Thymus (tissue), 11 donors: ENCODE results near the gene OPCML. TPM values are rescaled to one million over a fixed set of nuclear protein-coding genes. Genes with fewer than 3 reads are reported as not detected.

Experiments used
- DNase-seq, 9 donors: peaks; one replicate each; pipeline ENCODE4 v3.0.0-alpha.2; 2013; ENCODE audit warnings: low spot score in 9 of 9, low read depth in 6 of 9, missing footprints in 1 of 9
- H3K27ac ChIP-seq, 2 donors: one replicate each; pipeline ENCODE4 v1.5.1; 2013; ENCODE audit warnings: control low read depth in 1 of 2, low read depth in 1 of 2, low read length in 1 of 2, mild to moderate bottlenecking in 1 of 2, moderate library complexity in 1 of 2
- H3K27me3 ChIP-seq, 2 donors: one replicate each; pipeline ENCODE4 v1.5.1; 2013; ENCODE audit warnings: low read length in 1 of 2; ENCODE audit not compliant: control insufficient read depth in 2 of 2, insufficient read depth in 1 of 2
- H3K36me3 ChIP-seq, 2 donors: one replicate each; pipeline ENCODE4 v1.5.1; 2013; ENCODE audit warnings: low read length in 1 of 2, mild to moderate bottlenecking in 1 of 2, moderate library complexity in 1 of 2; ENCODE audit not compliant: control insufficient read depth in 2 of 2, insufficient read depth in 2 of 2
- H3K4me1 ChIP-seq, 2 donors: one replicate each; pipeline ENCODE4 v1.5.1; 2013; ENCODE audit warnings: low read length in 2 of 2; ENCODE audit not compliant: control insufficient read depth in 2 of 2, insufficient read depth in 2 of 2
- H3K4me3 ChIP-seq, 2 donors: one replicate each; pipeline ENCODE4 v1.5.1; 2013; ENCODE audit warnings: low read length in 2 of 2, control low read depth in 1 of 2, mild to moderate bottlenecking in 1 of 2
- H3K9me3 ChIP-seq, 2 donors: one replicate each; pipeline ENCODE4 v1.5.1; 2013; ENCODE audit warnings: low read length in 1 of 2, mild to moderate bottlenecking in 1 of 2; ENCODE audit not compliant: control insufficient read depth in 2 of 2, insufficient read depth in 1 of 2
- WGBS: extraction: QIAGEN DNeasy Blood & Tissue Kit; methylation state at CpG from one replicate; pipeline ENCODE4 v1.1.7; 2013; 5-methylcytosine and 5-hydroxymethylcytosine counted together
- polyA plus RNA-seq: library from polyadenylated mRNA; stranded (reverse); fragments of 200-250 nt; gene quantifications from one replicate; pipeline ENCODE4 v1.2.3, GENCODE V29; 2013
- total RNA-seq: library from RNA; stranded (reverse); fragments of 120-200 nt; gene quantifications from one replicate; pipeline ENCODE4 v1.2.4, GENCODE V29; 2013
- donor health status: healthy.

OPCML gene
- total and polyA plus RNA-seq, 2 donors, result 0.07 to 0.09 TPM

- H3K36me3 ChIP-seq, result no peaks in the 10 kb centered on the region
- 71% methylated on average over 3 of the region's 3 CpGs for WGBS
- H3K9me3 ChIP-seq, result no peaks in the 10 kb centered on the region
- no peaks in the 10 kb centered on the region for H3K27me3 ChIP-seq
- H3K4me3 ChIP-seq, result no peak overlapping the region
- no peak for DNase-seq
- no peaks in the 10 kb centered on the region for H3K4me1 ChIP-seq
- H3K27ac ChIP-seq, result no peak overlapping the region
Measured at GRCh38 chr11:133509924-133510697, 22.2 kb downstream of the OPCML start.

GRCh38 chr11:133508468-133508867 is 23.8 kb downstream of the OPCML start:
- no peak for DNase-seq
- no peaks in the 10 kb centered on the region for H3K27me3 ChIP-seq
- H3K27ac ChIP-seq, result no peak overlapping the region
- H3K9me3 ChIP-seq, result no peaks in the 10 kb centered on the region
- no peaks in the 10 kb centered on the region for H3K4me1 ChIP-seq
- WGBS, result 90% methylated on average over 11 of the region's 11 CpGs
- no peak overlapping the region for H3K4me3 ChIP-seq
- no peaks in the 10 kb centered on the region for H3K36me3 ChIP-seq

GRCh38 chr11:133507185-133507584 is 25.1 kb downstream of the OPCML start:
- WGBS, result 89% methylated on average over 4 of the region's 4 CpGs
- H3K4me1 ChIP-seq, result no peaks in the 10 kb centered on the region
- no peak overlapping the region for H3K4me3 ChIP-seq
- no peak overlapping the region for H3K27ac ChIP-seq
- no peak for DNase-seq
- H3K27me3 ChIP-seq, result no peaks in the 10 kb centered on the region
- H3K36me3 ChIP-seq, result no peaks in the 10 kb centered on the region
- no peaks in the 10 kb centered on the region for H3K9me3 ChIP-seq

- H3K27me3 ChIP-seq, result no peaks in the 10 kb centered on the region
- H3K4me3 ChIP-seq, result no peak overlapping the region
- no peak for DNase-seq
- no peaks in the 10 kb centered on the region for H3K36me3 ChIP-seq
- H3K27ac ChIP-seq, result no peak overlapping the region
- no peaks in the 10 kb centered on the region for H3K9me3 ChIP-seq
- 70% methylated on average over 6 of the region's 6 CpGs for WGBS
- no peaks in the 10 kb centered on the region for H3K4me1 ChIP-seq
Measured at GRCh38 chr11:133506551-133507094, 25.7 kb downstream of the OPCML start.

GRCh38 chr11:133506023-133506422 is 26.3 kb downstream of the OPCML start:
- no peaks in the 10 kb centered on the region for H3K9me3 ChIP-seq
- H3K36me3 ChIP-seq, result no peaks in the 10 kb centered on the region
- no peak for DNase-seq
- no peak overlapping the region for H3K4me3 ChIP-seq
- H3K4me1 ChIP-seq, result no peaks in the 10 kb centered on the region
- H3K27ac ChIP-seq, result no peak overlapping the region
- WGBS, result 46% methylated on average over 3 of the region's 3 CpGs
- H3K27me3 ChIP-seq, result no peaks in the 10 kb centered on the region

- Histone ChIP-seq H3K4me3 (no peak overlapping the region), H3K27me3 (no peaks in the 10 kb centered on the region), H3K9me3 (no peaks in the 10 kb centered on the region), H3K27ac (no peak overlapping the region), H3K4me1 (no peaks in the 10 kb centered on the region), H3K36me3 (no peaks in the 10 kb centered on the region)
- 95% methylated on average over 8 of the region's 8 CpGs for WGBS
- no peak for DNase-seq
Measured at GRCh38 chr11:133504906-133505305, 27.4 kb downstream of the OPCML start.

GRCh38 chr11:133503776-133504175 is 28.5 kb downstream of the OPCML start:
- no peak overlapping the region for H3K4me3 ChIP-seq
- no peak for DNase-seq
- no peaks in the 10 kb centered on the region for H3K36me3 ChIP-seq
- 83% methylated on average over 5 of the region's 5 CpGs for WGBS
- no peaks in the 10 kb centered on the region for H3K4me1 ChIP-seq
- no peaks in the 10 kb centered on the region for H3K27me3 ChIP-seq
- H3K9me3 ChIP-seq, result no peaks in the 10 kb centered on the region
- H3K27ac ChIP-seq, result no peak overlapping the region

- no peaks in the 10 kb centered on the region for H3K9me3 ChIP-seq
- H3K4me1 ChIP-seq, result no peaks in the 10 kb centered on the region
- no peaks in the 10 kb centered on the region for H3K36me3 ChIP-seq
- no peak overlapping the region for H3K27ac ChIP-seq
- H3K4me3 ChIP-seq, result no peak overlapping the region
- no peaks in the 10 kb centered on the region for H3K27me3 ChIP-seq
- no peak for DNase-seq
- 83% methylated on average over 2 of the region's 2 CpGs for WGBS
Measured at GRCh38 chr11:133503236-133503635, 29.1 kb downstream of the OPCML start.

GRCh38 chr11:133501643-133502539 is 30.4 kb downstream of the OPCML start:
- H3K9me3 ChIP-seq, result no peaks in the 10 kb centered on the region
- H3K27ac ChIP-seq, result no peak overlapping the region
- H3K4me3 ChIP-seq, result no peak overlapping the region
- H3K27me3 ChIP-seq, result no peaks in the 10 kb centered on the region
- no peaks in the 10 kb centered on the region for H3K36me3 ChIP-seq
- no peaks in the 10 kb centered on the region for H3K4me1 ChIP-seq
- 75% methylated on average over 24 of the region's 24 CpGs for whole genome bisulfite sequencing
- no peak for DNase-seq
